Activated CD4-positive, alpha-beta T cell treated with anti-CD3 and anti-CD28 coated beads, Interleukin-2, amount 50 U/mL, for 24 hours (primary cell): ENCODE measurements around the gene HRNR.
"Not testable (repeated sequence)": the region's sequence is repeated elsewhere in the genome, so short reads cannot be mapped to it uniquely, and the experiment has no call there.

Source experiments
- DNase-seq, 2 donors: peaks; one replicate each; pipeline ENCODE4 v3.0.0-alpha.2; 2020; ENCODE audit warnings: low read depth in 1 of 2, low spot score in 1 of 2

HRNR gene

GRCh38 chr1:152224093-152224492, at the start of gene HRNR:
HRNR (minus strand) TSS chr1:152224193; CDS start chr1:152223253, 940 bp downstream.
- no peak for DNase-seq

- not testable (repeated sequence) for DNase-seq
Observed at GRCh38 chr1:152256394-152256793, 32.4 kb upstream of the HRNR start.

GRCh38 chr1:152252157-152252556, 28.2 kb upstream of the HRNR start:
- DNase-seq, result no peak

GRCh38 chr1:152251391-152251790, 27.4 kb upstream of the HRNR start:
- no peak for DNase-seq

GRCh38 chr1:152247316-152247715, 23.3 kb upstream of the HRNR start:
- no peak for DNase-seq

GRCh38 chr1:152244576-152245273, 20.7 kb upstream of the HRNR start:
- no peak for DNase-seq

- no peak for DNase-seq
Observed at GRCh38 chr1:152237093-152237492, 13.1 kb upstream of the HRNR start.

GRCh38 chr1:152228831-152229230, 4.8 kb upstream of the HRNR start:
- DNase-seq, result no peak

- no peak for DNase-seq
Observed at GRCh38 chr1:152227310-152227928, 3.4 kb upstream of the HRNR start.

GRCh38 chr1:152225678-152226077, 1.7 kb upstream of the HRNR start:
- no peak for DNase-seq

- no peak for DNase-seq
Observed at GRCh38 chr1:152220166-152221163, 3.5 kb downstream of the HRNR start.

GRCh38 chr1:152219438-152219837, 4.6 kb downstream of the HRNR start:
- DNase-seq, result not testable (repeated sequence)

- no peak for DNase-seq
Observed at GRCh38 chr1:152218762-152219436, 5.1 kb downstream of the HRNR start.

- DNase-seq, result not testable (repeated sequence)
Observed at GRCh38 chr1:152215604-152216003, 8.4 kb downstream of the HRNR start.

- not testable (repeated sequence) for DNase-seq
Observed at GRCh38 chr1:152214911-152215310, 9.1 kb downstream of the HRNR start.

GRCh38 chr1:152198982-152199381, 25.0 kb downstream of the HRNR start:
- DNase-seq, result no peak

GRCh38 chr1:152197361-152197941, 26.5 kb downstream of the HRNR start:
- no peak for DNase-seq

- DNase-seq, result no peak
Observed at GRCh38 chr1:152191711-152192110, 32.3 kb downstream of the HRNR start.

GRCh38 chr1:152191260-152191659, 32.7 kb downstream of the HRNR start:
- no peak for DNase-seq

- DNase-seq, result no peak
Observed at GRCh38 chr1:152190589-152190988, 33.4 kb downstream of the HRNR start.
